T-helper 17 cell (primary cell): Measurements from ENCODE around the gene LMNB1. TPM values are rescaled to one million over a fixed set of nuclear protein-coding genes. Genes with fewer than 3 reads are reported as not detected.

Experiments
- ATAC-seq: fragments of 150-1000 bp; cut with Tn5 transposase; 2 replicates; pipeline ENCODE4 v1.10.0; 2021; ENCODE audit warnings: mild to moderate bottlenecking, moderate library complexity
- DNase-seq, 3 donors: peaks; one replicate each; pipeline versions ENCODE4 v3.0.0 to v3.0.0-alpha.2; 2020 to 2021
- H3K9me3 ChIP-seq: one replicate; pipeline ENCODE4 v1.7.0; 2013; ENCODE audit warnings: low read length, mild to moderate bottlenecking; ENCODE audit not compliant: control insufficient read depth, poor library complexity, severe bottlenecking
- H3K27ac Mint-ChIP-seq: one replicate; pipeline ENCODE4 v1.8.0; 2022; ENCODE audit warnings: mild to moderate bottlenecking, moderate library complexity, mixed read lengths
- H3K27me3 Mint-ChIP-seq: one replicate; pipeline ENCODE4 v1.8.0; 2022; ENCODE audit warnings: mixed read lengths
- H3K36me3 Mint-ChIP-seq: one replicate; pipeline ENCODE4 v1.8.0; 2022; ENCODE audit warnings: low read depth, mixed read lengths
- H3K4me1 Mint-ChIP-seq: one replicate; pipeline ENCODE4 v1.8.0; 2022; ENCODE audit warnings: mild to moderate bottlenecking, mixed read lengths
- H3K4me3 Mint-ChIP-seq: one replicate; pipeline ENCODE4 v1.8.0; 2022; ENCODE audit warnings: mild to moderate bottlenecking, moderate library complexity, mixed read lengths
- total RNA-seq, 4 donors: library from RNA in 2 of 4; stranded (reverse) in 2 of 4; gene quantifications; one replicate each; pipeline ENCODE4 v1.2.3 and lab custom pipeline; 2022 to 2026

The LMNB1 gene
- total RNA-seq, 2 donors from 2014 or later: 21.6 to 22.2 TPM

GRCh38 chr5:126881821-126882600 lies 105.1 kb downstream of the LMNB1 start:
- no peak overlapping the region for H3K27ac Mint-ChIP-seq
- ATAC-seq (no peak), DNase-seq (no peak)
- no peak overlapping the region for H3K4me3 Mint-ChIP-seq
- no peaks in the 10 kb centered on the region for H3K9me3 ChIP-seq
- H3K27me3 Mint-ChIP-seq: no peaks in the 10 kb centered on the region
- peaks cover 10% of the 10 kb centered on the region for H3K4me1 Mint-ChIP-seq
- H3K36me3 Mint-ChIP-seq: no peaks in the 10 kb centered on the region

- Mint-ChIP-seq H3K27me3 (no peaks in the 10 kb centered on the region), H3K27ac (no peak overlapping the region), H3K4me1 (peaks cover 8% of the 10 kb centered on the region), H3K4me3 (no peak overlapping the region), H3K36me3 (no peaks in the 10 kb centered on the region)
- H3K9me3 ChIP-seq: no peaks in the 10 kb centered on the region
- no peak for DNase-seq
- ATAC-seq: no peak
These were observed 106.8 kb downstream of the LMNB1 start for GRCh38 chr5:126883564-126884245.

- no peak overlapping the region for H3K27ac Mint-ChIP-seq
- DNase-seq: no peak
- no peak overlapping the region for H3K4me3 Mint-ChIP-seq
- no peaks in the 10 kb centered on the region for H3K27me3 Mint-ChIP-seq
- peaks cover 8% of the 10 kb centered on the region for H3K4me1 Mint-ChIP-seq
- no peak for ATAC-seq
- H3K36me3 Mint-ChIP-seq: no peaks in the 10 kb centered on the region
- no peaks in the 10 kb centered on the region for H3K9me3 ChIP-seq
These were observed 107.4 kb downstream of the LMNB1 start for GRCh38 chr5:126884269-126884819.

Other genes with a start within 250 kb of the LMNB1 start
- 1 to 10 TPM in 1 of 2 donors, under 1 TPM in 1; 0.91 to 2.1 TPM for gene ALDH7A1, start 181.9 kb upstream of the LMNB1 start, total RNA-seq
- 10 to 100 TPM; 20.8 to 26.4 TPM for gene PHAX, start 176.2 kb upstream of the LMNB1 start, total RNA-seq